GM06990 (cell line): Measurements from ENCODE around the gene CPXM1.

Experiments
- DNase-seq: peaks from one replicate; pipeline ENCODE4 v3.0.0-alpha.2; 2011; ENCODE audit not compliant: insufficient read length; ENCODE audit errors: extremely low read depth
- H3K27me3 ChIP-seq: replicated peaks from 2 replicates; pipeline ENCODE4 v1.6.0; 2011; ENCODE audit warnings: low read length; ENCODE audit not compliant: control insufficient read depth, insufficient read depth
- H3K36me3 ChIP-seq: 2 replicates; pipeline ENCODE4 v1.5.1; 2011; ENCODE audit warnings: low read length; ENCODE audit not compliant: control insufficient read depth, insufficient read depth
- H3K4me3 ChIP-seq: replicated peaks from 2 replicates; pipeline ENCODE4 v1.5.1; 2011; ENCODE audit warnings: low read depth, mild to moderate bottlenecking, control low read depth, low read length
- CTCF ChIP-seq: IDR thresholded peaks from 2 replicates; pipeline ENCODE4 v1.5.1; 2011; ENCODE audit warnings: low read length, control low read depth, mild to moderate bottlenecking, inconsistent platforms; ENCODE audit not compliant: insufficient read depth, poor library complexity, severe bottlenecking

The CPXM1 gene

GRCh38 chr20:2745936-2746635 lies 54.3 kb downstream of the CPXM1 start:
- Histone ChIP-seq H3K4me3 (no peak overlapping the region), H3K36me3 (no peaks in the 10 kb centered on the region), H3K27me3 (no peaks in the 10 kb centered on the region; the same call in 1 of the 2 replicates)
- no peak for DNase-seq
- TF ChIP-seq CTCF = no peak

GRCh38 chr20:2745060-2745910 lies 55.1 kb downstream of the CPXM1 start:
- Histone ChIP-seq H3K27me3 (no peaks in the 10 kb centered on the region), H3K36me3 (no peaks in the 10 kb centered on the region), H3K4me3 (no peak overlapping the region)
- no peak for DNase-seq
- TF ChIP-seq CTCF = no peak
